ENCODE results near the gene MID2. TPM values are rescaled to one million over a fixed set of nuclear protein-coding genes. Genes with fewer than 3 reads are reported as not detected.

Gene MID2
- total RNA-seq, 2 donors from 2014 or later, result 35.6 to 52.5 TPM

DNA sequence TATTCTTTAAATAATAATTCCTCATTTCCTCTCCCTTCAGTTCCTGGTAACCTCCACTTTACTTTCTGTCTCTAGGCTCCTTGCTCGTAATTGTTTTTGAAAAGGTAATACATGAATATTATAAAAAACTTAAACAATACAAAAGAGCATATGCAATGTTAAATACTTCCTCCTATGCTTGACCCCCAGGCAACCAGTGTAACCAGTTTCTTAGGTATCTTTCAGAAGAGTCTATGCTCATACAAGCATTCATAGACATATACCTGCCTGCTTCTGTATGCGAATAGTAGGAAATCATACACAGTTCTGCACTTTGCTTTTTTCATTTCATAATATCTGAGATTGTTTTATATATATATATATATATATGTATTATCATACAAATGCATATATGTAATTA, 2.6 kb upstream of the MID2 start:
- no peaks in the 10 kb centered on the region for H3K36me3 ChIP-seq
- no peak for DNase-seq (ENCODE audit: low spot score)
- intact Hi-C loops (cut with DNase I), result no loop called here
- no peak overlapping the region for H3K27ac ChIP-seq
- H3K9me3 ChIP-seq, result no peaks in the 10 kb centered on the region
- TF ChIP-seq POLR2AphosphoS5 (IDR thresholded peaks at IDR 0.05) (no peak), POLR2A (IDR thresholded peaks at IDR 0.05) (no peak), CTCF (IDR thresholded peaks at IDR 0.05) (no peak)
- H3K4me1 ChIP-seq (replicated peaks), result no peaks in the 10 kb centered on the region
- 84% methylated on average over 2 of the region's 2 CpGs for WGBS
- no peaks in the 10 kb centered on the region for H3K27me3 ChIP-seq (replicated peaks; ENCODE audit: insufficient read depth)
- H3K4me3 ChIP-seq, result no peak overlapping the region

GRCh38 chrX:107823456-107823855, 2.2 kb upstream of the MID2 start:
- no peaks in the 10 kb centered on the region for H3K27me3 ChIP-seq (replicated peaks; ENCODE audit: insufficient read depth)
- no peak for DNase-seq (ENCODE audit: low spot score)
- WGBS, result 25% methylated on average over 1 of the region's 1 CpG
- intact Hi-C loops (cut with DNase I), result no loop called here
- H3K9me3 ChIP-seq, result no peaks in the 10 kb centered on the region
- no peak overlapping the region for H3K4me3 ChIP-seq
- TF ChIP-seq CTCF (IDR thresholded peaks at IDR 0.05) (no peak), POLR2A (IDR thresholded peaks at IDR 0.05) (no peak), POLR2AphosphoS5 (IDR thresholded peaks at IDR 0.05) (no peak)
- H3K4me1 ChIP-seq (replicated peaks), result no peaks in the 10 kb centered on the region
- H3K36me3 ChIP-seq, result no peaks in the 10 kb centered on the region
- no peak overlapping the region for H3K27ac ChIP-seq

DNA sequence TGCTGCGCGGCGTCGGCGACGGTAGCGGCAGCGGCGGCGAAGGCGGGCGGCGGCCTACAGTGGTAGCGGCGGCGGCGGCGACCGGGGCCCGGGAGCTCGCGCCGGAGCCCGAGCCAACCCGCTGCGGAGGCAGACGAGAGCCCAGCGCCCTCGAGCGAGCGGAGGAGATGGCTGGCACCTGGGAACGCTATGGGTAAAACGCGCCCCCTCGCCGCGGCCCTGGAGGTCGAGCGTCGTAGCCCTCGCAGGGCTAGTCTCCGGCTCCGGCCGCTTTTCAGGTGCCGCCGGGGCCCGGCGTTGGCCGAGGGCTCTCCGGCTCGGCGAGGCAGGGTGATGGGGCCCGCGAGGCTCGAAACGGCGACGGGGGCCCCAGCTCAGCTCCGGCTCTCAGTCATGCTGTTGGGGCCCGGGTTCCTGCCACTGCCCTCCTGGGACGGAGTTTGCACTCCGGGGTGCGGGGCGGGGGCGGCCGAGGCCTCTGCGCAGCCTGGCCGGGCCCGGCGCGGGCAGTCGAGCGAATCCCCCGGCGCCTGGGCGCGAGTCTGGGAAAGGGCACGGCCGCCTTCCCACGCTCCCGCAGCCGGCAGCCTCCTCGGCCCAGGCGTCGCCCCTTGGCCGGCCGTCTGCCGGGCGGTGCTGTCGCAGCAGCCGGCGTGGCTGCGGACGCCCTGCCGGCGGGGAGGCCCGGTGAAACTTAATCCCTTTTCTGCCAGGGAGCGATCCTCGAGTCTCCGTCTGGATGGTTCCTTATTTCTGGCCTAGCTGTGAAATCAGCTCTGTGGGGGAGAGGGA, 768 bp downstream of the MID2 start:
- H3K4me1 ChIP-seq (replicated peaks), result no peaks in the 10 kb centered on the region
- intact Hi-C loops (cut with DNase I), result no loop called here
- peak; percentile 12 for DNase-seq (ENCODE audit: low spot score)
- peak overlapping the region; percentile 46 to 51 for H3K4me3 ChIP-seq
- no peaks in the 10 kb centered on the region for H3K9me3 ChIP-seq
- peak overlapping the region; percentile 90 to 91 for H3K27ac ChIP-seq
- TF ChIP-seq POLR2AphosphoS5 (IDR thresholded peaks at IDR 0.05) (no peak), CTCF (IDR thresholded peaks at IDR 0.05) (no peak), POLR2A (IDR thresholded peaks at IDR 0.05) (no peak)
- no peaks in the 10 kb centered on the region for H3K27me3 ChIP-seq (replicated peaks; ENCODE audit: insufficient read depth)
- H3K36me3 ChIP-seq, result no peaks in the 10 kb centered on the region
- 1% methylated on average over 14 of the region's 100 CpGs for WGBS

GRCh38 chrX:107827030-107827831, 1.6 kb downstream of the MID2 start:
- Histone ChIP-seq H3K4me1 (replicated peaks) (no peaks in the 10 kb centered on the region), H3K36me3 (no peaks in the 10 kb centered on the region), H3K9me3 (no peaks in the 10 kb centered on the region), H3K27ac (peak overlapping the region; percentile 90 to 91), H3K27me3 (replicated peaks; ENCODE audit: insufficient read depth) (no peaks in the 10 kb centered on the region), H3K4me3 (peak overlapping the region; percentile 46 to 51)
- intact Hi-C loops (cut with DNase I), result no loop called here
- WGBS, result 10% methylated on average over 13 of the region's 13 CpGs
- TF ChIP-seq POLR2A (IDR thresholded peaks at IDR 0.05) (no peak), CTCF (IDR thresholded peaks at IDR 0.05) (no peak), POLR2AphosphoS5 (IDR thresholded peaks at IDR 0.05) (no peak)
- peak; percentile 15 for DNase-seq (ENCODE audit: low spot score)
